Forelimb muscle (tissue), 1 donor: ENCODE measurements around the gene GNAT1. TPM values are rescaled to one million over a fixed set of nuclear protein-coding genes. Genes with fewer than 3 reads are reported as not detected.
"Not testable (repeated sequence)": the region's sequence is repeated elsewhere in the genome, so short reads cannot be mapped to it uniquely, and the experiment has no call there.

Source experiments
- DNase-seq: peaks from one replicate; pipeline ENCODE4 v3.0.0-alpha.2; 2013; ENCODE audit warnings: low read depth
- polyA plus RNA-seq: library from polyadenylated mRNA; unstranded; fragments of 120-200 nt; gene quantifications from one replicate; pipeline ENCODE4 v1.2.1, GENCODE V29; 2013; ENCODE audit not compliant: insufficient read length

GNAT1 gene
- polyA plus RNA-seq, 1 donor = not detected

GRCh38 chr3:50241163-50241562, 49.8 kb downstream of the GNAT1 start:
- DNase-seq = no peak

GRCh38 chr3:50241713-50242380, 50.4 kb downstream of the GNAT1 start:
- DNase-seq = no peak

GRCh38 chr3:50242381-50242770, 51.0 kb downstream of the GNAT1 start:
- DNase-seq = no peak

GRCh38 chr3:50242851-50243542, 51.6 kb downstream of the GNAT1 start:
- DNase-seq = no peak

- DNase-seq = no peak
These were observed 52.1 kb downstream of the GNAT1 start for GRCh38 chr3:50243543-50243895.

- not testable (repeated sequence) for DNase-seq
These were observed 53.4 kb downstream of the GNAT1 start for GRCh38 chr3:50244813-50245212.

- DNase-seq = no peak
These were observed 53.9 kb downstream of the GNAT1 start for GRCh38 chr3:50245251-50245745.

GRCh38 chr3:50245831-50246516, 54.6 kb downstream of the GNAT1 start:
- DNase-seq = no peak

- no peak for DNase-seq
These were observed 55.1 kb downstream of the GNAT1 start for GRCh38 chr3:50246517-50246954.

Other genes with a start within 250 kb of the GNAT1 start
- 171 TPM for gene RBM5, start 102.7 kb upstream of the GNAT1 start, polyA plus RNA-seq
- 9.0 TPM for gene SEMA3F, start 36.3 kb upstream of the GNAT1 start, polyA plus RNA-seq
- gene SLC38A3, start 13.7 kb downstream of the GNAT1 start, polyA plus RNA-seq = 3.9 TPM
- 158 TPM for gene GNAI2, start 44.6 kb downstream of the GNAT1 start, polyA plus RNA-seq
- 36.7 TPM for gene SEMA3B, start 77.5 kb downstream of the GNAT1 start, polyA plus RNA-seq
- 41.6 TPM for gene LSMEM2, start 87.5 kb downstream of the GNAT1 start, polyA plus RNA-seq
- 46.2 TPM for gene IFRD2, start 100.8 kb downstream of the GNAT1 start, polyA plus RNA-seq
- gene HYAL3, start 107.8 kb downstream of the GNAT1 start, polyA plus RNA-seq = 2.3 TPM
- gene NAA80, start 107.8 kb downstream of the GNAT1 start, polyA plus RNA-seq = 6.3 TPM
- gene HYAL1, start 112.0 kb downstream of the GNAT1 start, polyA plus RNA-seq = 1.7 TPM
- gene HYAL2, start 131.1 kb downstream of the GNAT1 start, polyA plus RNA-seq = 39.7 TPM
- gene TUSC2, start 136.6 kb downstream of the GNAT1 start, polyA plus RNA-seq = 16.4 TPM
- gene RASSF1, start 149.2 kb downstream of the GNAT1 start, polyA plus RNA-seq = 32.8 TPM
- 1.1 TPM for gene ZMYND10, start 154.1 kb downstream of the GNAT1 start, polyA plus RNA-seq
- 19.6 TPM for gene NPRL2, start 159.2 kb downstream of the GNAT1 start, polyA plus RNA-seq
- gene CYB561D2, start 159.3 kb downstream of the GNAT1 start, polyA plus RNA-seq = 5.2 TPM
- gene TMEM115, start 167.9 kb downstream of the GNAT1 start, polyA plus RNA-seq = 23.3 TPM